DOHH2 (cell line): ENCODE results near the gene SLC38A1.

Experiments used
- EZH2phosphoT487 ChIP-seq: fragments of 200-600 bp; sonication (generic); IDR thresholded peaks from 2 replicates; pipeline ENCODE4 v1.6.1; 2017; ENCODE audit warnings: borderline replicate concordance, mild to moderate bottlenecking, antibody characterized with exemption, low read length, moderate library complexity, mixed read lengths
- TF ChIP-seq, protein P1 (sequence below): fragments of 200-600 bp; sonication (generic); IDR thresholded peaks from one replicate; pipeline ENCODE4 v1.5.1; 2014; ENCODE audit warnings: antibody characterized with exemption, mild to moderate bottlenecking, low read depth, low read length; ENCODE audit not compliant: poor library complexity, severe bottlenecking

DNA sequence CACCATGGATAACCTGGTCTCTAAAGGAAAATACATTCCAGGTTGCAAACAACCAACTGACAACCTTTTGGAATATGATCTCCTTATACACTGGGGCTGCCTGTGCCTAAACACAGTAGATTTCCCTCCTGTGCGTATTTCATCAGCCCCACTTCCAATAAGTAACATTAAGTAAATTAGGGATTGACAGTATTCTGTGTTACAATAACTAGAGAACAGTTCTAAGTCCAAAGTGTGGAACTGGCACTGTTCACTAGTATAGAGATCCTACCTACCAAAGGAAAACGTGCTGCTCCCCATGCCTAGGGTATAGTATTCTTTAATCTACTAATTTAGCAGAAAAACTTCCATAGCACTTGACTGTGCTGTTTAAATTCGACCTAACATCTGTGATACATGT, 82.8 kb downstream of the SLC38A1 start:
- TF ChIP-seq, protein P1, sequence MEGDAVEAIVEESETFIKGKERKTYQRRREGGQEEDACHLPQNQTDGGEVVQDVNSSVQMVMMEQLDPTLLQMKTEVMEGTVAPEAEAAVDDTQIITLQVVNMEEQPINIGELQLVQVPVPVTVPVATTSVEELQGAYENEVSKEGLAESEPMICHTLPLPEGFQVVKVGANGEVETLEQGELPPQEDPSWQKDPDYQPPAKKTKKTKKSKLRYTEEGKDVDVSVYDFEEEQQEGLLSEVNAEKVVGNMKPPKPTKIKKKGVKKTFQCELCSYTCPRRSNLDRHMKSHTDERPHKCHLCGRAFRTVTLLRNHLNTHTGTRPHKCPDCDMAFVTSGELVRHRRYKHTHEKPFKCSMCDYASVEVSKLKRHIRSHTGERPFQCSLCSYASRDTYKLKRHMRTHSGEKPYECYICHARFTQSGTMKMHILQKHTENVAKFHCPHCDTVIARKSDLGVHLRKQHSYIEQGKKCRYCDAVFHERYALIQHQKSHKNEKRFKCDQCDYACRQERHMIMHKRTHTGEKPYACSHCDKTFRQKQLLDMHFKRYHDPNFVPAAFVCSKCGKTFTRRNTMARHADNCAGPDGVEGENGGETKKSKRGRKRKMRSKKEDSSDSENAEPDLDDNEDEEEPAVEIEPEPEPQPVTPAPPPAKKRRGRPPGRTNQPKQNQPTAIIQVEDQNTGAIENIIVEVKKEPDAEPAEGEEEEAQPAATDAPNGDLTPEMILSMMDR: no peak
- no peak for TF ChIP-seq EZH2phosphoT487
